HEK293 (cell line): ENCODE data around the gene ZBTB20.

ENCODE experiments used
- CTCF ChIA-PET: fragments of 350-600 bp; formaldehyde crosslinking; extraction: SDS; loops from one replicate; lab custom pipeline; 2021; ENCODE audit warnings: antibody characterized with exemption; lab: Yijun Ruan, JAX
- POLR2A ChIA-PET: fragments of 300-600 bp; formaldehyde crosslinking; extraction: SDS; loops from one replicate; lab custom pipeline; 2020; ENCODE audit warnings: antibody characterized with exemption, inconsistent platforms; lab: Yijun Ruan, JAX
- H3K27ac ChIP-seq: fragments of 200-500 bp; sonication (Bioruptor generic); 2 replicates; pipeline ENCODE4 v1.5.1; 2014; ENCODE audit warnings: low read depth, low read length, control low read depth, inconsistent platforms; ENCODE audit errors: extremely low read depth
- H3K36me3 ChIP-seq, 2 experiments: fragments of 200-500 bp in 1 of 2; sonication (Bioruptor generic) in 1 of 2; 1 replicate in 1 of 2; 2 replicates in 1 of 2; pipeline ENCODE4 v1.5.1; 2014 to 2017; ENCODE audit warnings: inconsistent platforms in 2 of 2, low read length in 2 of 2; ENCODE audit not compliant: control insufficient read depth in 2 of 2, insufficient read depth in 1 of 2
- H3K4me1 ChIP-seq: fragments of 200-500 bp; sonication (Bioruptor generic); 2 replicates; pipeline ENCODE4 v1.5.1; 2014; ENCODE audit warnings: mild to moderate bottlenecking, low read length, inconsistent platforms; ENCODE audit not compliant: control insufficient read depth, insufficient read depth
- H3K4me3 ChIP-seq: 2 replicates; pipeline ENCODE4 v1.5.1; 2011; ENCODE audit warnings: low read depth, mild to moderate bottlenecking, control low read depth, low read length, moderate library complexity
- H3K9me3 ChIP-seq: fragments of 200-500 bp; sonication (Bioruptor generic); 2 replicates; pipeline ENCODE4 v1.5.1; 2014; ENCODE audit warnings: low read depth, low read length, inconsistent platforms; ENCODE audit not compliant: control insufficient read depth, insufficient read depth
- GLI2 ChIP-seq: fragments of 450-650 bp; formaldehyde crosslinking; IDR thresholded peaks from 2 replicates; pipeline ENCODE4; 2017; ENCODE audit warnings: missing biosample characterization, missing genetic modification characterization, low read depth, borderline replicate concordance
- MZF1 ChIP-seq: fragments of 450-650 bp; formaldehyde crosslinking; IDR thresholded peaks from 2 replicates; pipeline ENCODE4 v1.5.1; 2017; ENCODE audit warnings: missing biosample characterization, missing genetic modification characterization, borderline replicate concordance
- ZNF121 ChIP-seq: fragments of 450-650 bp; formaldehyde crosslinking; IDR thresholded peaks from 2 replicates; pipeline ENCODE4 v1.5.1; 2016; ENCODE audit warnings: missing biosample characterization, missing genetic modification characterization
- ZNF157 ChIP-seq: fragments of 450-650 bp; formaldehyde crosslinking; IDR thresholded peaks from 2 replicates; pipeline ENCODE4 v1.5.1; 2016; ENCODE audit warnings: missing biosample characterization, missing genetic modification characterization
- ZNF184 ChIP-seq: fragments of 450-650 bp; IDR thresholded peaks from 2 replicates; pipeline ENCODE4 v1.5.1; 2018; ENCODE audit warnings: missing biosample characterization, mild to moderate bottlenecking, missing genetic modification characterization
- ZNF2 ChIP-seq: fragments of 450-650 bp; formaldehyde crosslinking; IDR thresholded peaks from 2 replicates; pipeline ENCODE4 v1.5.1; 2016; ENCODE audit warnings: missing biosample characterization, missing genetic modification characterization
- ZNF202 ChIP-seq: fragments of 450-650 bp; formaldehyde crosslinking; IDR thresholded peaks from 2 replicates; pipeline ENCODE4 v1.5.1; 2016; ENCODE audit warnings: missing biosample characterization, missing genetic modification characterization, borderline replicate concordance
- ZNF239 ChIP-seq: fragments of 450-650 bp; formaldehyde crosslinking; IDR thresholded peaks from 2 replicates; pipeline ENCODE4 v1.5.1; 2016; ENCODE audit warnings: missing biosample characterization, missing genetic modification characterization
- ZNF426 ChIP-seq: fragments of 450-650 bp; formaldehyde crosslinking; IDR thresholded peaks from 2 replicates; pipeline ENCODE4 v1.5.1; 2017; ENCODE audit warnings: missing biosample characterization, missing genetic modification characterization, mild to moderate bottlenecking, inconsistent platforms, moderate library complexity
- ZNF514 ChIP-seq: fragments of 450-650 bp; formaldehyde crosslinking; IDR thresholded peaks from 2 replicates; pipeline ENCODE4 v1.5.1; 2016; ENCODE audit warnings: missing biosample characterization, missing genetic modification characterization
- ZNF585B ChIP-seq: fragments of 450-650 bp; formaldehyde crosslinking; IDR thresholded peaks from 2 replicates; pipeline ENCODE4 v1.5.1; 2016; ENCODE audit warnings: missing biosample characterization, missing genetic modification characterization
- ZNF600 ChIP-seq: fragments of 450-650 bp; formaldehyde crosslinking; IDR thresholded peaks from 2 replicates; pipeline ENCODE4 v1.5.1; 2016; ENCODE audit warnings: missing biosample characterization, missing genetic modification characterization
- ZXDB ChIP-seq: fragments of 450-650 bp; formaldehyde crosslinking; IDR thresholded peaks from 2 replicates; pipeline ENCODE4 v1.5.1; 2016; ENCODE audit warnings: missing biosample characterization, missing genetic modification characterization
- TF ChIP-seq, protein P1 (sequence below): fragments of 450-650 bp; formaldehyde crosslinking; IDR thresholded peaks from 2 replicates; pipeline ENCODE4 v1.5.1; 2016; ENCODE audit warnings: missing biosample characterization, missing genetic modification characterization, borderline replicate concordance
- TF ChIP-seq, protein P2 (sequence below): fragments of 450-650 bp; formaldehyde crosslinking; IDR thresholded peaks from 2 replicates; pipeline ENCODE4 v1.5.1; 2016; ENCODE audit warnings: missing biosample characterization, missing genetic modification characterization
- TF ChIP-seq, protein P3 (sequence below): fragments of 450-650 bp; formaldehyde crosslinking; IDR thresholded peaks from 2 replicates; pipeline ENCODE4 v1.5.1; 2016; ENCODE audit warnings: missing biosample characterization, missing genetic modification characterization
- TF ChIP-seq, protein P4 (sequence below): fragments of 450-650 bp; formaldehyde crosslinking; IDR thresholded peaks from 2 replicates; pipeline ENCODE4 v1.5.1; 2016; ENCODE audit warnings: missing biosample characterization, missing genetic modification characterization
- TF ChIP-seq, protein P5 (sequence below): fragments of 450-650 bp; formaldehyde crosslinking; IDR thresholded peaks from 2 replicates; pipeline ENCODE4 v1.5.1; 2016; ENCODE audit warnings: missing biosample characterization, missing genetic modification characterization
- TF ChIP-seq, protein P6 (sequence below): fragments of 450-650 bp; formaldehyde crosslinking; IDR thresholded peaks from 2 replicates; pipeline ENCODE4 v1.5.1; 2016; ENCODE audit warnings: missing biosample characterization, missing genetic modification characterization

Gene ZBTB20

DNA sequence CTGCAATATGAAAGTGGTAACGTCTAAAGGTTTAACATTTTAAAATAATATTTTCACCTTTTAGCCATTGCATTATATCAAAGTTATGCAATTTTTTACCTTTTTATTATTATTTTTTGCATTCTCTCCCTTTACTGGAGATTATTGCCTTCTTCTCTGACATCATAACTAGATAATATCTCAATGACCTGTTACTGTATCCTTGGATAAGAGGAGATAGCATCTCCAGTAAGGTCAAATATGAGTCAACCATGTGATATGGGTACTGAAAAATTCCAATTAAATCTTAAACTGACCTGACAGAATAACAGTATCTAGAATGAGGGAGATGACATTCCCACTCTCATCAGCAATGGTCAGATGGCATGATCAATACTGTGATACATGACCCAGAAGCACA lies 108.3 kb downstream of the ZBTB20 start:
- TF ChIP-seq, protein P1, sequence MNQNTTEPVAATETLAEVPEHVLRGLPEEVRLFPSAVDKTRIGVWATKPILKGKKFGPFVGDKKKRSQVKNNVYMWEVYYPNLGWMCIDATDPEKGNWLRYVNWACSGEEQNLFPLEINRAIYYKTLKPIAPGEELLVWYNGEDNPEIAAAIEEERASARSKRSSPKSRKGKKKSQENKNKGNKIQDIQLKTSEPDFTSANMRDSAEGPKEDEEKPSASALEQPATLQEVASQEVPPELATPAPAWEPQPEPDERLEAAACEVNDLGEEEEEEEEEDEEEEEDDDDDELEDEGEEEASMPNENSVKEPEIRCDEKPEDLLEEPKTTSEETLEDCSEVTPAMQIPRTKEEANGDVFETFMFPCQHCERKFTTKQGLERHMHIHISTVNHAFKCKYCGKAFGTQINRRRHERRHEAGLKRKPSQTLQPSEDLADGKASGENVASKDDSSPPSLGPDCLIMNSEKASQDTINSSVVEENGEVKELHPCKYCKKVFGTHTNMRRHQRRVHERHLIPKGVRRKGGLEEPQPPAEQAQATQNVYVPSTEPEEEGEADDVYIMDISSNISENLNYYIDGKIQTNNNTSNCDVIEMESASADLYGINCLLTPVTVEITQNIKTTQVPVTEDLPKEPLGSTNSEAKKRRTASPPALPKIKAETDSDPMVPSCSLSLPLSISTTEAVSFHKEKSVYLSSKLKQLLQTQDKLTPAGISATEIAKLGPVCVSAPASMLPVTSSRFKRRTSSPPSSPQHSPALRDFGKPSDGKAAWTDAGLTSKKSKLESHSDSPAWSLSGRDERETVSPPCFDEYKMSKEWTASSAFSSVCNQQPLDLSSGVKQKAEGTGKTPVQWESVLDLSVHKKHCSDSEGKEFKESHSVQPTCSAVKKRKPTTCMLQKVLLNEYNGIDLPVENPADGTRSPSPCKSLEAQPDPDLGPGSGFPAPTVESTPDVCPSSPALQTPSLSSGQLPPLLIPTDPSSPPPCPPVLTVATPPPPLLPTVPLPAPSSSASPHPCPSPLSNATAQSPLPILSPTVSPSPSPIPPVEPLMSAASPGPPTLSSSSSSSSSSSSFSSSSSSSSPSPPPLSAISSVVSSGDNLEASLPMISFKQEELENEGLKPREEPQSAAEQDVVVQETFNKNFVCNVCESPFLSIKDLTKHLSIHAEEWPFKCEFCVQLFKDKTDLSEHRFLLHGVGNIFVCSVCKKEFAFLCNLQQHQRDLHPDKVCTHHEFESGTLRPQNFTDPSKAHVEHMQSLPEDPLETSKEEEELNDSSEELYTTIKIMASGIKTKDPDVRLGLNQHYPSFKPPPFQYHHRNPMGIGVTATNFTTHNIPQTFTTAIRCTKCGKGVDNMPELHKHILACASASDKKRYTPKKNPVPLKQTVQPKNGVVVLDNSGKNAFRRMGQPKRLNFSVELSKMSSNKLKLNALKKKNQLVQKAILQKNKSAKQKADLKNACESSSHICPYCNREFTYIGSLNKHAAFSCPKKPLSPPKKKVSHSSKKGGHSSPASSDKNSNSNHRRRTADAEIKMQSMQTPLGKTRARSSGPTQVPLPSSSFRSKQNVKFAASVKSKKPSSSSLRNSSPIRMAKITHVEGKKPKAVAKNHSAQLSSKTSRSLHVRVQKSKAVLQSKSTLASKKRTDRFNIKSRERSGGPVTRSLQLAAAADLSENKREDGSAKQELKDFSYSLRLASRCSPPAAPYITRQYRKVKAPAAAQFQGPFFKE (tag by site-specific recombination) = no peak
- TF ChIP-seq ZNF600 (tag by site-specific recombination) (no peak), ZNF239 (no peak), MZF1 (tag by site-specific recombination) (no peak), ZNF2 (no peak), ZXDB (no peak), ZNF426 (tag by site-specific recombination) (no peak), GLI2 (tag by site-specific recombination) (no peak), ZNF585B (tag by site-specific recombination) (no peak), ZNF184 (tag by site-specific recombination) (no peak)
- TF ChIP-seq, protein P2, sequence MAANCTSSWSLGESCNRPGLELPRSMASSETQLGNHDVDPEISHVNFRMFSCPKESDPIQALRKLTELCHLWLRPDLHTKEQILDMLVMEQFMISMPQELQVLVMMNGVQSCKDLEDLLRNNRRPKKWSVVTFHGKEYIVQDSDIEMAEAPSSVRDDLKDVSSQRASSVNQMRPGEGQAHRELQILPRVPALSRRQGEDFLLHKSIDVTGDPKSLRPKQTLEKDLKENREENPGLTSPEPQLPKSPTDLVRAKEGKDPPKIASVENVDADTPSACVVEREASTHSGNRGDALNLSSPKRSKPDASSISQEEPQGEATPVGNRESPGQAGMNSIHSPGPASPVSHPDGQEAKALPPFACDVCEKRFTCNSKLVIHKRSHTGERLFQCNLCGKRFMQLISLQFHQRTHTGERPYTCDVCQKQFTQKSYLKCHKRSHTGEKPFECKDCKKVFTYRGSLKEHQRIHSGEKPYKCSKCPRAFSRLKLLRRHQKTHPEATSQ (tag by site-specific recombination) = no peak
- POLR2A ChIA-PET = no interaction called here
- H3K27ac ChIP-seq = no peak overlapping the region
- no peaks in the 10 kb centered on the region for H3K4me1 ChIP-seq
- CTCF ChIA-PET = no interaction called here
- no peaks in the 10 kb centered on the region for H3K9me3 ChIP-seq
- no peak overlapping the region for H3K4me3 ChIP-seq
- H3K36me3 ChIP-seq = no peaks in the 10 kb centered on the region

DNA sequence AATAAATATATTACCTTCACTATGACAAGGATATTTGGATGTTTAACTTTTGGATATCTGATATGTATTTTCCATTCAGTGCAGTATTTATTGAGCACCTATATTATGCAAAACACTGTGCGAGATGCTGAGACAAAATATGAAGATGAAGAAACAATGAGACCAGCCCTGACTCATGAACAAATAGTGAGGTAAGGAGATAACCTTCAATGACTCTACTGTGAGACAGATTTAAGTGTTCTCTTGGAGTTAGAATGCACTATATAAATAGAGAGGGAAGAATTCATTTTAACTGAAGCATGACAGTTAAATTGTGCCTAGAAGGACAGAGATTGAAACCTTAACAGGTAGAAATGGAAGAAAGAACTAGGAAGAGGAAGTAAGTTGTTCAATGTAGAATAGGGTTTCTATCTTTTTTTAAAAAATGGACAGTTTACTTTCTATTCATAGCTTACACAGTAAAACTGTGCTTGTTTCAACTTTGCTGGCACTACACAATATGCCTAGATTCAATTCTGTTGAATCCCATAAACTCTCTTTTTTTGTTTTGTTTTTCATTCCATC lies 124.2 kb downstream of the ZBTB20 start:
- ChIA-PET POLR2A (no interaction called here), CTCF (no interaction called here)
- Histone ChIP-seq H3K27ac (no peak overlapping the region), H3K9me3 (no peaks in the 10 kb centered on the region), H3K4me3 (no peak overlapping the region), H3K36me3 (no peaks in the 10 kb centered on the region), H3K4me1 (no peaks in the 10 kb centered on the region)
- TF ChIP-seq, protein P3, sequence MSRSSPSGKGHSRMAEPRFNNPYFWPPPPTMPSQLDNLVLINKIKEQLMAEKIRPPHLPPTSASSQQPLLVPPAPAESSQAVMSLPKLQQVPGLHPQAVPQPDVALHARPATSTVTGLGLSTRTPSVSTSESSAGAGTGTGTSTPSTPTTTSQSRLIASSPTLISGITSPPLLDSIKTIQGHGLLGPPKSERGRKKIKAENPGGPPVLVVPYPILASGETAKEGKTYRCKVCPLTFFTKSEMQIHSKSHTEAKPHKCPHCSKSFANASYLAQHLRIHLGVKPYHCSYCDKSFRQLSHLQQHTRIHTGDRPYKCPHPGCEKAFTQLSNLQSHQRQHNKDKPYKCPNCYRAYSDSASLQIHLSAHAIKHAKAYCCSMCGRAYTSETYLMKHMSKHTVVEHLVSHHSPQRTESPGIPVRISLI (tag by site-specific recombination) = no peak
- TF ChIP-seq, protein P4, sequence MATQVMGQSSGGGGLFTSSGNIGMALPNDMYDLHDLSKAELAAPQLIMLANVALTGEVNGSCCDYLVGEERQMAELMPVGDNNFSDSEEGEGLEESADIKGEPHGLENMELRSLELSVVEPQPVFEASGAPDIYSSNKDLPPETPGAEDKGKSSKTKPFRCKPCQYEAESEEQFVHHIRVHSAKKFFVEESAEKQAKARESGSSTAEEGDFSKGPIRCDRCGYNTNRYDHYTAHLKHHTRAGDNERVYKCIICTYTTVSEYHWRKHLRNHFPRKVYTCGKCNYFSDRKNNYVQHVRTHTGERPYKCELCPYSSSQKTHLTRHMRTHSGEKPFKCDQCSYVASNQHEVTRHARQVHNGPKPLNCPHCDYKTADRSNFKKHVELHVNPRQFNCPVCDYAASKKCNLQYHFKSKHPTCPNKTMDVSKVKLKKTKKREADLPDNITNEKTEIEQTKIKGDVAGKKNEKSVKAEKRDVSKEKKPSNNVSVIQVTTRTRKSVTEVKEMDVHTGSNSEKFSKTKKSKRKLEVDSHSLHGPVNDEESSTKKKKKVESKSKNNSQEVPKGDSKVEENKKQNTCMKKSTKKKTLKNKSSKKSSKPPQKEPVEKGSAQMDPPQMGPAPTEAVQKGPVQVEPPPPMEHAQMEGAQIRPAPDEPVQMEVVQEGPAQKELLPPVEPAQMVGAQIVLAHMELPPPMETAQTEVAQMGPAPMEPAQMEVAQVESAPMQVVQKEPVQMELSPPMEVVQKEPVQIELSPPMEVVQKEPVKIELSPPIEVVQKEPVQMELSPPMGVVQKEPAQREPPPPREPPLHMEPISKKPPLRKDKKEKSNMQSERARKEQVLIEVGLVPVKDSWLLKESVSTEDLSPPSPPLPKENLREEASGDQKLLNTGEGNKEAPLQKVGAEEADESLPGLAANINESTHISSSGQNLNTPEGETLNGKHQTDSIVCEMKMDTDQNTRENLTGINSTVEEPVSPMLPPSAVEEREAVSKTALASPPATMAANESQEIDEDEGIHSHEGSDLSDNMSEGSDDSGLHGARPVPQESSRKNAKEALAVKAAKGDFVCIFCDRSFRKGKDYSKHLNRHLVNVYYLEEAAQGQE = no peak
- TF ChIP-seq, protein P5, sequence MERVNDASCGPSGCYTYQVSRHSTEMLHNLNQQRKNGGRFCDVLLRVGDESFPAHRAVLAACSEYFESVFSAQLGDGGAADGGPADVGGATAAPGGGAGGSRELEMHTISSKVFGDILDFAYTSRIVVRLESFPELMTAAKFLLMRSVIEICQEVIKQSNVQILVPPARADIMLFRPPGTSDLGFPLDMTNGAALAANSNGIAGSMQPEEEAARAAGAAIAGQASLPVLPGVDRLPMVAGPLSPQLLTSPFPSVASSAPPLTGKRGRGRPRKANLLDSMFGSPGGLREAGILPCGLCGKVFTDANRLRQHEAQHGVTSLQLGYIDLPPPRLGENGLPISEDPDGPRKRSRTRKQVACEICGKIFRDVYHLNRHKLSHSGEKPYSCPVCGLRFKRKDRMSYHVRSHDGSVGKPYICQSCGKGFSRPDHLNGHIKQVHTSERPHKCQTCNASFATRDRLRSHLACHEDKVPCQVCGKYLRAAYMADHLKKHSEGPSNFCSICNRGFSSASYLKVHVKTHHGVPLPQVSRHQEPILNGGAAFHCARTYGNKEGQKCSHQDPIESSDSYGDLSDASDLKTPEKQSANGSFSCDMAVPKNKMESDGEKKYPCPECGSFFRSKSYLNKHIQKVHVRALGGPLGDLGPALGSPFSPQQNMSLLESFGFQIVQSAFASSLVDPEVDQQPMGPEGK (tag by site-specific recombination) = no peak
- TF ChIP-seq ZNF184 (tag by site-specific recombination) (no peak), ZNF514 (no peak), ZNF121 (tag by site-specific recombination) (no peak), ZNF157 (tag by site-specific recombination) (no peak), ZNF202 (no peak)
- TF ChIP-seq, protein P6, sequence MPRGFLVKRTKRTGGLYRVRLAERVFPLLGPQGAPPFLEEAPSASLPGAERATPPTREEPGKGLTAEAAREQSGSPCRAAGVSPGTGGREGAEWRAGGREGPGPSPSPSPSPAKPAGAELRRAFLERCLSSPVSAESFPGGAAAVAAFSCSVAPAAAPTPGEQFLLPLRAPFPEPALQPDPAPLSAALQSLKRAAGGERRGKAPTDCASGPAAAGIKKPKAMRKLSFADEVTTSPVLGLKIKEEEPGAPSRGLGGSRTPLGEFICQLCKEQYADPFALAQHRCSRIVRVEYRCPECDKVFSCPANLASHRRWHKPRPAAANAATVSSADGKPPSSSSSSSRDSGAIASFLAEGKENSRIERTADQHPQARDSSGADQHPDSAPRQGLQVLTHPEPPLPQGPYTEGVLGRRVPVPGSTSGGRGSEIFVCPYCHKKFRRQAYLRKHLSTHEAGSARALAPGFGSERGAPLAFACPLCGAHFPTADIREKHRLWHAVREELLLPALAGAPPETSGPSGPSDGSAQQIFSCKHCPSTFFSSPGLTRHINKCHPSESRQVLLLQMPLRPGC (tag by site-specific recombination) = no peak
